KMS-11 (cell line): ENCODE measurements around the gene CHD9.

Experiments used
- H2AFZ ChIP-seq: fragments of 200-600 bp; sonication (generic); 2 replicates; pipeline ENCODE4 v1.6.1; 2016; ENCODE audit warnings: antibody characterized with exemption, mixed run types, low read depth
- H3K27ac ChIP-seq: fragments of 200-600 bp; sonication (generic); 2 replicates; pipeline ENCODE4 v1.6.1; 2016; ENCODE audit warnings: mild to moderate bottlenecking, mixed run types
- H3K27me3 ChIP-seq: fragments of 200-600 bp; sonication (generic); 2 replicates; pipeline ENCODE4 v1.6.1; 2017; ENCODE audit warnings: mild to moderate bottlenecking, low read depth, mixed run types, moderate library complexity; ENCODE audit not compliant: insufficient read depth
- H3K36me3 ChIP-seq: fragments of 200-600 bp; sonication (generic); 2 replicates; pipeline ENCODE4 v1.6.1; 2017; ENCODE audit warnings: mild to moderate bottlenecking, mixed run types; ENCODE audit not compliant: insufficient read depth
- H3K4me1 ChIP-seq: fragments of 200-600 bp; sonication (generic); 2 replicates; pipeline ENCODE4 v1.6.1; 2016; ENCODE audit warnings: mild to moderate bottlenecking, low read depth, mixed run types; ENCODE audit not compliant: poor library complexity, severe bottlenecking
- H3K4me2 ChIP-seq: fragments of 200-600 bp; sonication (generic); 2 replicates; pipeline ENCODE4 v1.7.0; 2016; ENCODE audit warnings: mild to moderate bottlenecking, mixed run types
- H3K4me3 ChIP-seq: fragments of 200-600 bp; sonication (generic); IDR thresholded peaks from 2 replicates; pipeline ENCODE4 v1.6.1; 2017; ENCODE audit warnings: low read depth, low read length, mixed read lengths; ENCODE audit not compliant: insufficient read depth
- H3K79me2 ChIP-seq: fragments of 200-600 bp; sonication (generic); 2 replicates; pipeline ENCODE4 v1.6.1; 2016; ENCODE audit warnings: low read depth, mixed run types; ENCODE audit not compliant: insufficient read depth
- H3K9ac ChIP-seq: fragments of 200-600 bp; sonication (generic); 2 replicates; pipeline ENCODE4 v1.6.1; 2016; ENCODE audit warnings: mild to moderate bottlenecking, mixed run types
- H4K20me1 ChIP-seq: fragments of 200-600 bp; sonication (generic); 2 replicates; pipeline ENCODE4 v1.6.1; 2016; ENCODE audit warnings: mild to moderate bottlenecking, mixed run types; ENCODE audit not compliant: insufficient read depth
- CTCF ChIP-seq: fragments of 200-600 bp; sonication (generic); conservative IDR thresholded peaks from 2 replicates; pipeline ENCODE4 v1.6.1; 2017; ENCODE audit warnings: low read depth, mild to moderate bottlenecking, antibody characterized with exemption, low read length, moderate library complexity, mixed read lengths

Gene CHD9

GRCh38 chr16:53084746-53085334 lies 30.0 kb downstream of the CHD9 start:
- Histone ChIP-seq H3K27me3 (no peaks in the 10 kb centered on the region), H3K4me1 (no peaks in the 10 kb centered on the region), H3K4me3 (no peak overlapping the region), H3K27ac (no peak overlapping the region), H3K36me3 (no peaks in the 10 kb centered on the region), H3K79me2 (no peaks in the 10 kb centered on the region), H2AFZ (no peak overlapping the region), H3K9ac (no peak overlapping the region), H3K4me2 (no peak overlapping the region), H4K20me1 (no peaks in the 10 kb centered on the region)
- TF ChIP-seq CTCF: no peak

GRCh38 chr16:53085369-53085843 lies 30.6 kb downstream of the CHD9 start:
- Histone ChIP-seq H3K36me3 (no peaks in the 10 kb centered on the region), H3K27ac (no peak overlapping the region), H3K9ac (no peak overlapping the region), H4K20me1 (no peaks in the 10 kb centered on the region), H3K4me2 (no peak overlapping the region), H3K27me3 (no peaks in the 10 kb centered on the region), H3K4me1 (no peaks in the 10 kb centered on the region), H2AFZ (no peak overlapping the region), H3K4me3 (no peak overlapping the region), H3K79me2 (no peaks in the 10 kb centered on the region)
- TF ChIP-seq CTCF: no peak

GRCh38 chr16:53085931-53086421 lies 31.2 kb downstream of the CHD9 start:
- Histone ChIP-seq H3K4me2 (no peak overlapping the region), H2AFZ (no peak overlapping the region), H3K79me2 (no peaks in the 10 kb centered on the region), H3K27me3 (no peaks in the 10 kb centered on the region), H3K36me3 (no peaks in the 10 kb centered on the region), H3K9ac (no peak overlapping the region), H3K4me1 (no peaks in the 10 kb centered on the region), H4K20me1 (no peaks in the 10 kb centered on the region), H3K27ac (no peak overlapping the region), H3K4me3 (no peak overlapping the region)
- no peak for TF ChIP-seq CTCF

GRCh38 chr16:53087101-53087500 lies 32.3 kb downstream of the CHD9 start:
- Histone ChIP-seq H3K4me1 (peaks cover 5% of the 10 kb centered on the region), H3K27me3 (no peaks in the 10 kb centered on the region), H2AFZ (no peak overlapping the region), H3K36me3 (no peaks in the 10 kb centered on the region), H3K27ac (no peak overlapping the region), H3K4me2 (no peak overlapping the region), H4K20me1 (no peaks in the 10 kb centered on the region), H3K9ac (no peak overlapping the region), H3K4me3 (no peak overlapping the region), H3K79me2 (0 out of 2 replicates have a peak, but pooled peaks cover 6% of the 10 kb centered on the region)
- TF ChIP-seq CTCF: no peak
